GM21360 (cell line): ENCODE results near the gene ZNF516.

ENCODE experiments used
- ATAC-seq: cut with Tn5 transposase; IDR thresholded peaks from one replicate; pipeline ENCODE4 v1.9.1; 2021; ENCODE audit warnings: mild to moderate bottlenecking, moderate library complexity; ENCODE audit not compliant: unreplicated experiment

ZNF516 gene

DNA sequence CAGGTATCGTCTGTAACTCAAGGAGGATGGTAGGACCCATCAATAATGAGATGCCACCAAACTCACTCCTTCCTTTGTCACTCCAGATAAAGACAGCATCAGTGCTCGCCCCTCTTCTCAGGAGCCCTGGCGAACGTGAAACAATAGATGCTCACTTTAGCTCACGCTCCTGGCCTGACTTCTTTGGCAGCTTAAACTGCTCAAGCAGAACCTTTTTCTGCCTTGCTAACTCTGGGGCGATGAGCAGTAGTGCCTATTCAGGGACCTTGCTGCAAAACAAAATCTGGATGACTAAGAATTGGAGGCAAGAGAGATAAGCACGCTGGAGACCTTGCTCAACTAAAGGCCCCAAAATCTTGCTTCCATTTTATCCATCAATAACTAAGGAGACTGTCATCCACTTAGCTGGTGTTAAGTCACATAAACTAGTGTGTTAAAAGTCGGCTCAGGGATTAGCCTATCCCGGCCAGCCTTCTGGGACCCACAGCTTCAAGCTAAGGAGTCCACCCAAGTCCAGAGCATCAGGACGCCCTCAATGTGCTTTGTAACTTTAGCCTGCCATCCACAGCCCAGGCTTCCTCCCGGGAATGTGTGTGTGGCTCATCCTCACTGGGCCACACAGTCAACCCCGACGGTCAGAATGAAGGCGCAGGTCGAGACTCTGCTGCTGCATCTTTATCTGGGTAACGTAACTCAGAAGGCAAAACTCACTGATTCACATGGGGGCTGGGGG, 38.9 kb downstream of the ZNF516 start:
- no peak for ATAC-seq

DNA sequence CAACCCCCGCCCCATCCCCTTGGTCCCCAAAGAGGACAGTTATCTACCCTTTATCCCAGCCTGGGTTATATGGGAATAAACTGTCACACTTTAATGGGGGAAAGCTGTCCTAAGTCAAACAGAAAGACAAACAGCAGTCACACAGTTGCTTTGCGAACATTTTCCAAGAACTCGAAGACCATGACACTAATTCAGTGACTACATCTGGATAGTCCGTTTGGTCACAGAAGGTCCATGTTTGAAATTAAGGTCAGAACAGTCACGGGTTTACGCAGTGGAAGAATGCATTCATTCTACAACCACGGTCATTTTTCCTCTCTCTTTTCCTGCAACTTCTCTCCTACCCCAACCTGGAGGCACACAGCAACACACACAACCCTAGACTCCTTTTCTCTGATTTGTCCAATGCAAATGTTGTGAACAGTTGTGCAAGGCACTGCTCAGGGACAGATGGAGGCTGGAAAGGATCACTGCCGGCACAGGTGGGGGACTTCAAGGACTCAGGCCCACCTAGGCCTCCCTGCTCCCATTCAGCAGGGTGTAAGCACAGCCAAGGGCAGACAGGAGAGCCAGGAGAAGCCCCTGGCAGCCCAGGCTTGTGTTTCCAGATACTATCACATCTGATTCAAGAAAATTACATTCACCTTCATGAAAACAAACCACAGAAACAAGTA, 39.9 kb downstream of the ZNF516 start:
- ATAC-seq, result no peak

DNA sequence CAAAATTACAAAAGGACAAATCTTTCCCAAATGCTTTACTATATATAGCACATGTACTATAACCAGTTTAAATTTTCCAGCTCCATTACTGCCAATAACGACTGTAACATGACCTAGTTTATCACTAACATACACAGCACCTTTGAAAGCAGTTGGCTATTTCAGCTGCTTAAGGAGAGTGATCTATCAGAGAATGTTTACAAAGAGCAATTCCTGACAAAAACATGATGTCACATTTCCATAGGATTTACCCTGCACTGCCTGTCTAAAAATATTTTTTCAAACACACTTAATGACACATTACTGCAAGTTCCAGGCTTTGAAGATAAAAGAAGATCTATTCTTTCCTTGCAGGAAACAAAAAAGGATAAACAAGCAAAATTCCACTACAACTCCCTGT, 40.6 kb downstream of the ZNF516 start:
- no peak for ATAC-seq

DNA sequence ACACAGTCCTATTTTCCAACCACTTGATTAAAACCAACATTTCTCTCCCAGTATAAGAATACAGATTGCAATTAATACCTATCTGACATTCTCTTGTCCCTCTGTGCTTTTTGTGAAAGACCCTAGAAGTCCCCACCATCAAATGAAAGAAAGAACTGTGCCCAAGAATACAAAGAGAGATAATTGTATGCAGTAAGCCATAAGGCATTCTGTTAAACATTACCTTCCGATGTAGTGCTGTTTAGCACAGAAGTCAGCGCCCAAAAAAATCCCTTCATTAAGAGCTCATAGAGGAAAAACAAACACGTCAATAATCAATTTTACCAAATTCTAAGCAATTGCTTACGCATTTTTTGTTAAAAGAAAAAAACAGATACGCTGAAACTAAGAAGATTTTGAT, 41.1 kb downstream of the ZNF516 start:
- no peak for ATAC-seq

DNA sequence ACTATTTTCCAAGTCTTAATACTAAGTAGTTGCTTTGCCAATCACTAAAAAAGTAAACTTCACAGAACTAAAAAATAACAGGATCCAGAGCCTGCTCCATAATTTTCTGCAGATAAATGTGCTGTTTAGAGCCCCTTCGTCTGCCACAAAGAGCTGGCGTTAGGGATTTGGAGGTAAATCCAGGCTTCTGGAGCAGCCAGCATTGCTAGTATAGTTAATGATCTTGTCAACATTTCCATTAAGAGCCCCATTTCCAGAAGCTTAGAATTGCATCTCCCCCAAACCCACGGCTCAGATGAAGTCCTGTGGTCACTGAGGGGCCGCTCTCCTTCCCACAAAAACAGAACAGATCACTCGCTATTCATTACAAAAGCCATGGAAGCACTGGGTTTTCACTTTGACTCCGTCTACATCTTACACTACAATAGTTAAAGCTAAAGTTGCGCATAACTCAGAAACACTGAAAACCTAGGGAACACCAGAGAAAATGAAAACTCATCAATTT, 41.9 kb downstream of the ZNF516 start:
- ATAC-seq, result no peak

DNA sequence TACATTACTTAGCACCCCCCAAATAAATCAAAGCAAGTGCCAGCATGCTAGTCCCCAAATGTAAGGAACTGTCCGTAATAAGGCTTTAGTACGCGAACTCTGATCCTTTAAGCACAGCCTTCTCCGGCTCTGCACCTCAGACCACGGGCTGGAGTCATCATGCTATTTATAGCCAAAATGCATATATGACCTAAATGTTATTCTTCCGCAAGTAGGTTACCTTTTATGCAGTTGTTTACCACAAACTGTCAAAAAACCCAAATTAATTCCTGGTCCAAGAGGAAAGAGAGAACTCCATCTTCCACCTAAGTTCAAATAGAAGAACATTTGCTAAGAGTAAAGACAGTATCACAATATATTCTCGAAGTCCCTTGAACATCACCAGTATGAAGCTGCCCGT, 42.7 kb downstream of the ZNF516 start:
- no peak for ATAC-seq

DNA sequence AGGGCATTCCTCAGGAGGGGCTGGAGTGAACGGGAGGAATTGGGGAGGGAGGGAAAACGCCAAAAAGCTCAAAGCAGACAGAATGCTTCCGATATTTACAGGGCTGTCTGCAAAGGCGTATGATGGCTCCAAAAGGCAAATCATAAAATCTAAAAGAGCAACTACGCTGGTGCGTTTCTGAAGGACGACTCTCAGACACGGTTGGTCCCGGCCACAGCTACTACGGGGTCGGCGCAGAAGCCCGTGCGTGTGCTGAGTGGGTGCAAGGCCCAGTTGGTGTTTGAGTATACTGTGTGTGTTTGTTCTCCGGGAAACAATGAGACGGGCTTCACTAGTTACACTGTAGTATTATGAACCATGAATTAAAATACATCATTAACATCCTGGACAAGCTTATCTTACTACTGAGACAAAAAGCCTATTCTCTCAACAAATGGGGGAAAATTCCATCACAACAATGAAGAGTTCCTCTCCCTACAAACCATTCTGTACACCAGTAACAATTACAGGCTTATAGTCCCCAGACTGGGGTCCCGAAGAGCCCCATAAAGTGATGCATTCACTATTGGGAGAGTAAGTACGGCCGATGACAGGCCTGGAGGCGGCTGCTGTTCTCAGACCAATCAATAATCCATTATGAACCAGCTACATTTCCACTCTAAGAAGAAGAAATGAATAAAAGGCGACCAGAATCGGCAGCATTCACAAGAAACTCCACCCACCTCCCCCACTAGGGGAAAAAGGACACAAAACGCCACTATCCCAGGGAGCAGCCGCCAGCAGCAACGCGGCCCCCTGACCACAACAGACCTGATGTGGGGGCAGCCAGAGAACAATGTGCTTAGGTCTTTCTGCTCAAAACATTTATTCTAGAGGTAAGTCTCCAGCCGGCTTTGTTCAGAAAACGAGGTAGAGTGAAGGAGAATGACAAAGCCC, 43.4 kb downstream of the ZNF516 start:
- ATAC-seq, result no peak

DNA sequence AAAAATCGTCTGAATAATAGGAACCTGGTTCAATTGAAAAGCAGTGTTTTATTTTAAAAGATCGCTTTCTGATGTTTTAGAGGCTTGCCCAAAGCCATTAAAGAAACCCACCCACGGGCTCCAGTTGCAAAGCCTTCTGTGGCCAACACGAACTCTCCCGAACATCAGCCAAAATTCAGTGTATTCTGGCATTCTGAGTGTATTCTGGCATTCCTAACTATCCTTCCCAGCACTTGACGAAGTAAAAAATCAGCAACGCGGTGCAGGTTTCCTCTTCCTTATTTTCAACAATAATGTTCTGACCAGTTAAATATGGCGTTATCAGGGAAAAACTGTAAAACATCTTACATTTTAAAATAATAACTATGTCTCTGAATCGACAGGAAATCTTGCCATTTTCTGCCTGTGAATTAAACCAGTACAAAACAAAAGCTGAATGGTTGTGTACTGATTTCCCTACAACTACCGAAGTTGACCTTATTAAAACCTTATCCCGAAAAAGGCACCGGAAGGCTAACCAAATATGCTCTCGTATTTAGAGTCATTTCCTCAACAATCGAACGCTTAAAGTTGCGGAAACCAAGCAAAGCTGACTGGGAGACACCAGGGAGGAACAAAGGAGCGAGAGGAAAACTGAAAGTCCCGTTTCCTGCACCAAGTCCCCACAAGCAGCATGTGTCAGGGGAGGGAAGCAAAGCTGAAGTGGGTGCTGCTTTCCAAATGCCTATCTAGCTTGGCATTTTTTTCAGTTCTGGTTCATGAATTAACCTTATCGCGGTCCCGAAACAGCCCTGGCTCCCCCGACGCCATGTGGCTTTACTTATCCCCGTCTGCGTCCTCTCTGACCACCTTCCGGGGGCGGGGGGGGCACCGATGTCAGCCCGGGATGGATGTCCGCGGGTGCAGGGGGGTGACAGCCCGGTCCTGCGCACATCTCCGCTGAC, 44.3 kb downstream of the ZNF516 start:
- ATAC-seq, result no peak

DNA sequence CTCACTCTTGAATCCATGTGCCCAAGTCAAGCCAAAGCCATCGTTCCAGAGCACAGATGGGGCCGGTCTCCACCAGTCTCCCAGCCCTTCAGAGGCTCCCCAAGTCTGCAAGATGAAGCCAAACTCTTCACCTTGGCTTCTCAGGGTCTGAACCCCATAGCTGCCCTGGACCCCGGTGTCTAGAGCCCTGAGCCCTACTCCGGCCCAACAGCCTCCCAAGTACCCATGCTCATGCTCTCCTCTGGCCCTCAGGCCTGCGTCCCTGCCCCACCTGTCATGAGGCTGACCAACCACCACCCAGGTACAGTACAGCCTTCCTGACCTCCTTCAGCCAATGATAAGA, 46.0 kb downstream of the ZNF516 start:
- ATAC-seq, result no peak

DNA sequence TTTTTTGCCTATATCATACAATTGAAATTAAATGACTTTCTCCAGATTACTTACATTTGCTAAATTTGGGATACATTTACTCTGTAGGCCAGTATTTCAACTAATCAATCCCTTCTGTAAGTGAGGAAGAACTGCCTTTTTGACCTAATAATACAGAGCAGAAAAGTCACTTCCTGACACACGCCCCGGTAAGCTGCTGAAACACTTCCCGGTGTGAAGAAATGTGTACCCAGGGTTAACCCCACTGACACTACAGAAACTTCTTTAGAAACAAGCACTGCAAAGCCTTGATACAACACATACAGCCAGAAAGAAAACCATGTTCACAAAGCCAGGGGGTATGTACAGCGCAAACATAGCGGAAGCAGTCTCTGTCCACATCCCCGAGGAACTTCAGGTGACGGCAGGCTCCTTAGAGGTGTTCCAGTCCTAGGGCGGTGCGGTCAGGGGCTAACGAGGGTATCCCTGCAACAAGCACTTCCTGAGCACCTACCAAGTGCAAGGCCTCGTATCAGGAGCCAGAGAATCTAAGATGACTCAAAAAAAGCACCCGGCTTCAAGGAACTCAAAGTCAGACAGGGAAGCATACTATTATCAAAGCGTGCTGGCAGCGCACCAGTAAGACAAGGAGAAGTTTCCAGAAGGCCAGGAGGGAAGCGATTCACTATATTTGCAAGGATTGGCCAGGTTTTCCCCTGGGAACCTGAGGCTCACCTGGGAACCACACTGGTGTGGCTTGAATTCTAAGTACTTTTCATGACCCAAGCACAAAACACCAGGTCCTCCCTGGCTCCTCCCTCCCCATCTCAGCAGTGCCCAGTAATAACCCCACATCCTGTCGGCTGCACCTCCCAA, 46.6 kb downstream of the ZNF516 start:
- ATAC-seq, result no peak

DNA sequence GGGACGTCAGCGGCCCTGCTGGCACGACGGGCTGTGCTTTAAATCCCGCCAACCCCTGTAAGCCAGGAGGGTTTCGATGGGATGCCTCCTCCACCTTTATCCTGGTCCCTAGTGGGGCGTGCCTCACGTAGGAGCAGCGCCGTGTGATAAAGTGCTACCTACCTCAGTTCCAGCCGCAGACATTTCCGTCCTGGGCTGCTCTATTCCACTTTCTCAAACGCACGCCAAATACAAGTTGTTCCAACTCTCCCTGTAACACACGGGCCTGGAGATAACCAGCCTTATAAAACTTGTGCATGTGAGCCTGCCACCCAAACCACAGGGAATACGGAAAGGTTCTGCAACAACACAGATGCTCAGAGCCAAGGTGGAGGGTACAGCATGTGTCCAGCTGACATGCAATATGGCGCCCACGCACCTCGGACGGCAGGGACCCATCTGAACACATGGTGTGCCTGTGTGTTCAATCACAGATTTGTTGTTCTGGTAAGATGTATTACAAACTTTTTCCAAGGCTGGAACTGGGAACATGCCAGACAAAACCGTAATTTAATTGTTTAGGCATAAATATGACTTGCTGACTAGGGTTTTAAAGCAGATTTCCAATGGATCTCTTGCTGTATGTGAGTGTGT, 47.7 kb downstream of the ZNF516 start:
- no peak for ATAC-seq

DNA sequence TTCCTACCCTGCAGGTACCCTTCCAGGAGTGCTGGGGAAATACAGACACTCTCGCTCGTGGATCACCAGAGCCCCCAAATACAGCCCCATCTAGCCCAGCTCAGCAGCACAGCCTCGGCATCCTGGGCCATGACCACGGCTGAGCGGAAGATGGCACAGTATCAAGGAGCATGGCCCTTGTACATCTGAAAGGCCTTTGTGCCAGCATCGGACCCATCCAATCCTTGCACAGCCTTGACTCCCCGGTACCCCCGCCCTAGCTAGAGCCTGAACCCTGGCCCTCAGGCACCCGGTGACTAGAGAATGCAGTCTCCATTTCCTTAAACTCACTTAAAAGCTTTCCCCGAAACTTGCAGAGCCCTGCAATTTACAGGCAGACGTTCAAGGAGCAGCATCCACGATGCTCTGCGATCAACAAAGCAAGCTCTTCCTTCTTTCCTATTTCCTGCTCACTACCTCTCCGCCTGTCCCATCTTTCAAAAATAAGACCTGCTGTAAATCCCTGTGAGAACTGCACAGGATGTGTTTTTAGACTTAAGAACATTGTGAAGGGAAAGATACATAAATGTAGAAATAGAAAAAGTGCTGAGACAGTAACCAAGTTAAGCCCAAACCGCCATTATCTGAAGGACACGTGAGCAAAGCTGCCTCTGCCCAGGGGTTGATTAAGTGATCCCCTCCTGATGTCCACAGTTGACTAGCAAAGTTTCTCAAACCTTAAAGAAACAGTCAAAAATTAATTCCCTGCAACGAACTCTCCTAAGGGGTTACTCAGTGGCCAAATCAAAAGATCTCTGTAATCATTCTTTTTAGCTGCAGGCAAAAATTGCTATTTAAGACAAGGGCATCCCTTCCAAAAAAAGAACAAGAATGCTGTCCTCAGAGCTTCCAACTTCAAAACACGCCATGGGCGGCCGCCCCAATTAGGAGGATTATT, 48.5 kb downstream of the ZNF516 start:
- no peak for ATAC-seq

DNA sequence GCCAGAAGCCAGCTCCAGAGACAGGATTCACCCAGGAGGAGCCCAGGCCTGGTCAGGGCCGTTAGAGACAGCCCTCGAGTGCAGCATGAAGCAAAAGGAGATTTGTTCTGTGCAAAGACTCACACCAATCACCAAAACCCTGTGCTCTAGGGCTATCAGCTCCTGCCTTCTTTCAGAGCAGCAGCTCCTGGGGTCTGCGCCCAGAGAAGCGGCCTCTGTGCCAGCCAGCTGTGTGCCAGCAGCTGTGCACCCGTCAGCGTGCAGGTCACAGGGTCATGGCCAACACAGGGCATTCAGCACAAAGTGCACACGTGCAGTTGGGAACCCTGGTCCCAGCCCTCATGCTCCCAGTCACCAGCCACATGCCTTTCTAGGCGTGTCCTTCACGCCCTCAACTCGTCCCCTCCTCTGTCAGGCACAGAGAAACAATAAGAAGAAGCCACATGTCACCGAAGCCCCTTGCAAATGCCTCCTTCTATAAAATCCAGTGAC, 49.3 kb downstream of the ZNF516 start:
- ATAC-seq, result no peak

DNA sequence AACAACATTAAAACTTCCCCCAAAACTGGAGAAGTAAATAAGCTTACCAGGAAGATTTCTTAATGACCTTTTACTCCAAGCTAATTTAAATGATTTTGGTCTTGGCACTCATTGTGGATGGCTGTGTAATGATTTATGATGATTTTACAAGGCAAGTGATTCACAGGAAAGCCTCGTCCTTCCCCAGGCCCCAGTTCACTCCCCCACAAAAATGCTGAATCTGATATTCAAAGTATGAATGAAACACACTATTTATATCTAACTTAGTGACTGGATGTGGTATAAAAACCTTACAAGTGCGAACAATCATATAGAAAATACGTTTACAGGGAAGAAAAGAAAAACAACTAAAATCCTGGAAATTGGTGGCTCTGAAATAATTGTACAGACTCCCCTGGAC, 49.8 kb downstream of the ZNF516 start:
- ATAC-seq, result no peak

DNA sequence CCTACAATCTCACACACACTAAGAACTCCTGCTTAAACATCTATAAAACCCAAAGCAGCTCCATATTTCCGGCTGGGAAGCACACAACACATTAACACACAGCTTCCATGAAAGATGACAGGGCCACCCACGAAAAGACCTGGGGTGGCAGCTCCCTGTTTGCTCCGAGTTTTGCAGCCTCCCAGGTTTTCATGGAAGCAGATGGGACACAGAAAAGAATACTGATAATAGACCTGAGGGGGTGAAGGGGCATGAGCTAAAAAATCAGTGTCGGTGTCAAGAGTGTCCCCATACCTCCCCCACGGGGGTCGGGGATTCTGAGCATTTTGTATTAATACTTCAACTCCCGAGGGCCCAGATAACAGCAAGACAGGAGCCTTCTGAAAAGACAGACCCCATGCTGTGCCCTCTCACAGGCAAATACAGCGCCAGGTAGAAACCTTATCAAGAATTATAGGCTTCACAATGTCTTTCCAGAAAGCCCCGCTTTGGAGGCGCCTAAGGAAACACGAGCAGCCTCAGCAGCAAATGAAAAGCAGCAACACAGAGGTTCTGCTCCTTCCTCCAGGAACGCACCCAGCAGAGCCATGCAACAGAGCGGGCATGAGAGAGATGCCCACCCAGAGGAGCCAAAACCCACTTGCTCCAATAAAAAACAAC, 50.5 kb downstream of the ZNF516 start:
- ATAC-seq, result no peak

DNA sequence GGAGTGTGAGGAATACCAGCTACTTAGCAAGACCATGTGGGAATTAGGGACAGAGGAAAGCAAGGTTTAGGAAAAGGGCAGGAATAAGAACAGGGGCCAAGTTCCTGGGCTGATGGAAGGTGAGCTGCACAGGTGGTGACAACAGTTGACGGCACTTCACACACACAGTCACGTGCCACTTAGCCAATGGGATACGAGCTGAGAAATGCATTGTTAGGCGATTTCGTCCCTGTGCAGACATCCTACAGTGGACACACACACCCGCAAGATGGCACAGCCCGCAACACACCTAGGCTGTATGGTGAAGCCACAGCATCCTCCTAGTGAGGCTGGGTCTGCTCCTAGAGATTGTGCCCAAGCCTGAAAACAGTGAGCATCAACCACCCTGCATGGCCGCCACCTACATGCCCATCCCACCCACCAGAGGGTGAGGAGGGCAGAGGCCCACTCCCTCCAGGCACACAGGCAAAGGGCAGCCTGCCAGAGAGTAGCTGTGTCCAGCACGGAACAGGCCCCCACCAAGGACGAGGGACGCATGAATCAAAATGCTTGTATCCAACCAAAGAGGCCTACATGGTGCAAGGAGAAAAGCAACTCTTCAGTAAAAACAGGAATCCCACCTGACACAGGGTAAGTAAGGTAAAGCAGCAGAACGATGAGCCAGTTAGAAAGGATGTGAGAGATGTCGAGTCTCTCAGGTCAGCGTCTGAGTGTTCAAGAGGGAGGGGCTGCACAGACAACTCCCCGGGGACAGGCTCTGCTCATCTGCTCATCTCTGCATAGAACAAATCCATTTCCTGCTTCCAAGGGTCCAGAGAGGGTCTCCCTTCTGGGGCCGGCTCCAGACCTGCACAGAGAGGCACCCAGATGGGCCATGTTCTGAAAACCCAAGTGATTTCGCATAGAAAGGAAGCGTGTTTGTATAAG, 51.3 kb downstream of the ZNF516 start:
- no peak for ATAC-seq
